ENCODE measurements around the gene CCDC102A.
"Not testable (repeated sequence)": the region's sequence is repeated elsewhere in the genome, so short reads cannot be mapped to it uniquely, and the experiment has no call there.

- TF ChIP-seq KDM1A (IDR thresholded peaks at IDR 0.05; ENCODE audit: low read depth); POLR2A (IDR thresholded peaks at IDR 0.05; ENCODE audit: low read length); MAX (IDR thresholded peaks at IDR 0.05); TP53 (CRISPR knock-in tag; IDR thresholded peaks at IDR 0.05); HDAC2 (IDR thresholded peaks at IDR 0.05); CBX8 (IDR thresholded peaks at IDR 0.05): not testable (repeated sequence)
- TF ChIP-seq, protein P1, sequence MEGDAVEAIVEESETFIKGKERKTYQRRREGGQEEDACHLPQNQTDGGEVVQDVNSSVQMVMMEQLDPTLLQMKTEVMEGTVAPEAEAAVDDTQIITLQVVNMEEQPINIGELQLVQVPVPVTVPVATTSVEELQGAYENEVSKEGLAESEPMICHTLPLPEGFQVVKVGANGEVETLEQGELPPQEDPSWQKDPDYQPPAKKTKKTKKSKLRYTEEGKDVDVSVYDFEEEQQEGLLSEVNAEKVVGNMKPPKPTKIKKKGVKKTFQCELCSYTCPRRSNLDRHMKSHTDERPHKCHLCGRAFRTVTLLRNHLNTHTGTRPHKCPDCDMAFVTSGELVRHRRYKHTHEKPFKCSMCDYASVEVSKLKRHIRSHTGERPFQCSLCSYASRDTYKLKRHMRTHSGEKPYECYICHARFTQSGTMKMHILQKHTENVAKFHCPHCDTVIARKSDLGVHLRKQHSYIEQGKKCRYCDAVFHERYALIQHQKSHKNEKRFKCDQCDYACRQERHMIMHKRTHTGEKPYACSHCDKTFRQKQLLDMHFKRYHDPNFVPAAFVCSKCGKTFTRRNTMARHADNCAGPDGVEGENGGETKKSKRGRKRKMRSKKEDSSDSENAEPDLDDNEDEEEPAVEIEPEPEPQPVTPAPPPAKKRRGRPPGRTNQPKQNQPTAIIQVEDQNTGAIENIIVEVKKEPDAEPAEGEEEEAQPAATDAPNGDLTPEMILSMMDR (IDR thresholded peaks at IDR 0.05): not testable (repeated sequence)
- TF ChIP-seq, protein P2, sequence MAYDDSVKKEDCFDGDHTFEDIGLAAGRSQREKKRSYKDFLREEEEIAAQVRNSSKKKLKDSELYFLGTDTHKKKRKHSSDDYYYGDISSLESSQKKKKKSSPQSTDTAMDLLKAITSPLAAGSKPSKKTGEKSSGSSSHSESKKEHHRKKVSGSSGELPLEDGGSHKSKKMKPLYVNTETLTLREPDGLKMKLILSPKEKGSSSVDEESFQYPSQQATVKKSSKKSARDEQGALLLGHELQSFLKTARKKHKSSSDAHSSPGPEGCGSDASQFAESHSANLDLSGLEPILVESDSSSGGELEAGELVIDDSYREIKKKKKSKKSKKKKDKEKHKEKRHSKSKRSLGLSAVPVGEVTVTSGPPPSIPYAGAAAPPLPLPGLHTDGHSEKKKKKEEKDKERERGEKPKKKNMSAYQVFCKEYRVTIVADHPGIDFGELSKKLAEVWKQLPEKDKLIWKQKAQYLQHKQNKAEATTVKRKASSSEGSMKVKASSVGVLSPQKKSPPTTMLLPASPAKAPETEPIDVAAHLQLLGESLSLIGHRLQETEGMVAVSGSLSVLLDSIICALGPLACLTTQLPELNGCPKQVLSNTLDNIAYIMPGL (CRISPR knock-in tag; IDR thresholded peaks at IDR 0.05; ENCODE audit: borderline replicate concordance): not testable (repeated sequence)
Measured at GRCh38 chr16:57568772-57569171, 32.4 kb upstream of the CCDC102A start.

Data from A549 (cell line).